Common myeloid progenitor, CD34-positive (primary cell): ENCODE results near the gene TTC21A.
A peak's percentile ranks its signal among the peaks of the same experiment; 100 is the strongest.

Experiments
- CTCF ChIA-PET: fragments of 350-600 bp; sonication (Branson Sonifier 250); formaldehyde crosslinking; loops from one replicate; lab custom pipeline; 2021; ENCODE audit warnings: antibody characterized with exemption; lab: Charles Lee
- POLR2A ChIA-PET: fragments of 350-600 bp; sonication (Branson Sonifier 250); formaldehyde crosslinking; loops from one replicate; lab custom pipeline; 2021; ENCODE audit warnings: antibody characterized with exemption; lab: Charles Lee
- DNase-seq, 3 donors: peaks; one replicate each; pipeline versions ENCODE4 v3.0.0 to v3.0.0-alpha.2; 2013
- H3K27ac ChIP-seq, 2 experiments: 1 replicate in 1 of 2; 2 replicates in 1 of 2; pipeline ENCODE4 v1.7.0; 2013; ENCODE audit warnings: inconsistent platforms in 2 of 2, low read length in 2 of 2, mild to moderate bottlenecking in 2 of 2, low read depth in 1 of 2, moderate library complexity in 1 of 2; ENCODE audit not compliant: severe bottlenecking in 2 of 2, insufficient read depth in 1 of 2, poor library complexity in 1 of 2
- H3K27me3 ChIP-seq, 5 experiments: replicated peaks in 2 of 5; 1 replicate in 3 of 5; 2 replicates in 2 of 5; pipeline versions ENCODE4 v1.6.1 to v1.7.0; 2013; ENCODE audit warnings: low read length in 4 of 5, mild to moderate bottlenecking in 2 of 5, moderate library complexity in 2 of 5, inconsistent platforms in 1 of 5; ENCODE audit not compliant: insufficient read depth in 5 of 5, control insufficient read depth in 4 of 5
- H3K36me3 ChIP-seq, 4 experiments: 1 replicate in 2 of 4; 2 replicates in 2 of 4; pipeline versions ENCODE4 v1.6.1 to v1.7.0; 2013; ENCODE audit warnings: low read length in 3 of 4, control low read depth in 1 of 4, mild to moderate bottlenecking in 1 of 4; ENCODE audit not compliant: control insufficient read depth in 4 of 4, insufficient read depth in 4 of 4
- H3K4me1 ChIP-seq, 4 experiments: 1 replicate in 3 of 4; 2 replicates in 1 of 4; pipeline versions ENCODE4 v1.6.1 to v1.7.1; 2013; ENCODE audit warnings: low read length in 3 of 4, mild to moderate bottlenecking in 3 of 4, control low read depth in 1 of 4, inconsistent platforms in 1 of 4, moderate library complexity in 1 of 4; ENCODE audit not compliant: control insufficient read depth in 4 of 4, insufficient read depth in 4 of 4; ENCODE audit errors: control extremely low read depth in 1 of 4
- H3K4me3 ChIP-seq, 7 experiments: 1 replicate in 4 of 7; 2 replicates in 3 of 7; pipeline versions ENCODE4 v1.5.1 to v1.7.0; 2013; ENCODE audit warnings: mild to moderate bottlenecking in 7 of 7, low read length in 6 of 7, moderate library complexity in 6 of 7, inconsistent platforms in 2 of 7, low read depth in 2 of 7, control low read depth in 1 of 7; ENCODE audit not compliant: insufficient read depth in 4 of 7, control insufficient read depth in 1 of 7; ENCODE audit errors: extremely low read depth in 1 of 7
- H3K9me3 ChIP-seq, 5 experiments: 1 replicate in 4 of 5; 2 replicates in 1 of 5; pipeline versions ENCODE4 v1.6.1 to v1.7.1; 2013; ENCODE audit warnings: low read length in 4 of 5, mild to moderate bottlenecking in 2 of 5, inconsistent platforms in 1 of 5, low read depth in 1 of 5, moderate library complexity in 1 of 5; ENCODE audit not compliant: control insufficient read depth in 4 of 5, insufficient read depth in 2 of 5; ENCODE audit errors: control extremely low read depth in 1 of 5
- WGBS: methylation state at CpG from one replicate; pipeline ENCODE4 v1.1.5; 2013; ENCODE audit not compliant: insufficient coverage; 5-methylcytosine and 5-hydroxymethylcytosine counted together

The TTC21A gene

GRCh38 chr3:39086144-39086543 lies 21.3 kb upstream of the TTC21A start:
- ChIA-PET POLR2A (interaction anchor here (0.7 kb wide), 1 partner anchor 17 kb away, joined by 3 read pairs; no protein-coding TSS in a partner anchor), CTCF (interaction anchor here (1.4 kb wide), 1 partner anchor 9 kb away, joined by 3 read pairs; no protein-coding TSS in a partner anchor)
- Histone ChIP-seq H3K9me3 (no peaks in the 10 kb centered on the region), H3K27ac (no peak overlapping the region), H3K4me3 (no peak overlapping the region), H3K36me3 (peaks cover 16 to 79% (median 39%) of the 10 kb centered on the region in 4 experiments), H3K27me3 (no peaks in the 10 kb centered on the region), H3K4me1 (no peaks in the 10 kb centered on the region)
- WGBS: 96% methylated on average over 3 of the region's 4 CpGs
- no peak for DNase-seq

- peaks cover 23 to 87% (median 48%) of the 10 kb centered on the region in 4 experiments for H3K36me3 ChIP-seq
- no peak overlapping the region for H3K4me3 ChIP-seq
- H3K27me3 ChIP-seq: no peaks in the 10 kb centered on the region
- no peak overlapping the region for H3K27ac ChIP-seq
- CTCF ChIA-PET: interaction anchor here (0.8 to 1.8 kb wide), 3 partner anchors 8 to 38 kb away, joined by 3 to 7 read pairs (median 5); no protein-coding TSS in a partner anchor
- no peaks in the 10 kb centered on the region for H3K9me3 ChIP-seq
- POLR2A ChIA-PET: interaction anchor here (1.1 kb wide), 1 partner anchor 9 kb away, joined by 4 read pairs; no protein-coding TSS in a partner anchor
- no peak for DNase-seq
- H3K4me1 ChIP-seq: no peaks in the 10 kb centered on the region
- 100% methylated on average over 2 of the region's 3 CpGs for WGBS
Observed at GRCh38 chr3:39088456-39088855, 19.0 kb upstream of the TTC21A start.

- DNase-seq: no peak
- ChIA-PET CTCF (interaction anchor here (0.6 to 1.8 kb wide), 4 partner anchors 8 to 186 kb away, joined by 3 to 7 read pairs (median 4); no protein-coding TSS in a partner anchor), POLR2A (interaction anchor here (1.1 kb wide), 1 partner anchor 8 kb away, joined by 4 read pairs; no protein-coding TSS in a partner anchor)
- Histone ChIP-seq H3K9me3 (no peaks in the 10 kb centered on the region), H3K4me3 (no peak overlapping the region), H3K27me3 (no peaks in the 10 kb centered on the region), H3K27ac (no peak overlapping the region), H3K36me3 (peaks cover 23 to 87% (median 49%) of the 10 kb centered on the region in 4 experiments), H3K4me1 (no peaks in the 10 kb centered on the region)
- 100% methylated on average over 3 of the region's 3 CpGs for WGBS
Observed at GRCh38 chr3:39088889-39089288, 18.6 kb upstream of the TTC21A start.

- Histone ChIP-seq H3K4me1 (no peaks in the 10 kb centered on the region), H3K27me3 (no peaks in the 10 kb centered on the region), H3K36me3 (peaks cover 27 to 93% (median 61%) of the 10 kb centered on the region in 4 experiments), H3K27ac (no peak overlapping the region), H3K4me3 (no peak overlapping the region), H3K9me3 (no peaks in the 10 kb centered on the region)
- WGBS: 93% methylated on average over 2 of the region's 2 CpGs
- peak in 1 of 3 donors; percentile 15 for DNase-seq
- POLR2A ChIA-PET: no interaction called here
- CTCF ChIA-PET: interaction anchor here (1.0 kb wide), 1 partner anchor 17 kb away, joined by 3 read pairs; the partner anchor contains the start of genes GORASP1 and TTC21A
Observed at GRCh38 chr3:39090922-39091321, 16.6 kb upstream of the TTC21A start.

- H3K9me3 ChIP-seq: no peaks in the 10 kb centered on the region
- H3K4me1 ChIP-seq: no peaks in the 10 kb centered on the region
- 100% methylated on average over 4 of the region's 7 CpGs for WGBS
- ChIA-PET POLR2A (no interaction called here), CTCF (interaction anchor here (0.5 to 2.1 kb wide), 5 partner anchors 11 to 193 kb away, joined by 3 to 9 read pairs (median 3); no protein-coding TSS in a partner anchor)
- no peaks in the 10 kb centered on the region for H3K27me3 ChIP-seq
- H3K27ac ChIP-seq: no peak overlapping the region
- H3K36me3 ChIP-seq: peaks cover 30 to 95% (median 67%) of the 10 kb centered on the region in 4 experiments
- H3K4me3 ChIP-seq: no peak overlapping the region
- peak in 1 of 3 donors; percentile 10 for DNase-seq
Observed at GRCh38 chr3:39094851-39095677, 12.4 kb upstream of the TTC21A start.

GRCh38 chr3:39095778-39096177 lies 11.7 kb upstream of the TTC21A start:
- Histone ChIP-seq H3K27ac (no peak overlapping the region), H3K4me3 (no peak overlapping the region), H3K36me3 (peaks cover 30 to 99% (median 71%) of the 10 kb centered on the region in 4 experiments), H3K27me3 (no peaks in the 10 kb centered on the region), H3K9me3 (no peaks in the 10 kb centered on the region), H3K4me1 (no peaks in the 10 kb centered on the region)
- 90% methylated on average over 3 of the region's 3 CpGs for WGBS
- ChIA-PET POLR2A (no interaction called here), CTCF (interaction anchor here (0.5 to 2.1 kb wide), 5 partner anchors 15 to 192 kb away, joined by 3 to 9 read pairs (median 4); no protein-coding TSS in a partner anchor)
- no peak for DNase-seq
